HepG2 (cell line): ENCODE data around the gene ADGRV1. TPM values are rescaled to one million over a fixed set of nuclear protein-coding genes. Genes with fewer than 3 reads are reported as not detected.

Experiments used
- AHDC1 ChIP-seq: sonication (generic); formaldehyde crosslinking; IDR thresholded peaks from 2 replicates; pipeline ENCODE4 v1.5.1; 2020; ENCODE audit warnings: mild to moderate bottlenecking, missing genetic modification reagents, borderline replicate concordance
- ATF2 ChIP-seq: sonication (generic); formaldehyde crosslinking; IDR thresholded peaks from 2 replicates; pipeline ENCODE4 v1.4.0; 2020; ENCODE audit warnings: missing genetic modification reagents
- FOSL2 ChIP-seq: sonication (generic); formaldehyde crosslinking; IDR thresholded peaks from 2 replicates; pipeline ENCODE4 v1.4.0; 2020; ENCODE audit warnings: missing genetic modification reagents
- FOXO1 ChIP-seq: sonication (generic); formaldehyde crosslinking; IDR thresholded peaks from 2 replicates; pipeline ENCODE4 v1.4.0; 2020; ENCODE audit warnings: missing genetic modification reagents
- FOXP4 ChIP-seq: sonication (generic); formaldehyde crosslinking; IDR thresholded peaks from 2 replicates; pipeline ENCODE4 v1.4.0; 2020; ENCODE audit warnings: missing genetic modification reagents
- HNF4A ChIP-seq: sonication (generic); formaldehyde crosslinking; IDR thresholded peaks from 2 replicates; pipeline ENCODE4 v1.4.0; 2020; ENCODE audit warnings: missing genetic modification reagents
- KDM1A ChIP-seq: IDR thresholded peaks from 2 replicates; pipeline ENCODE4 v1.6.1; 2016; ENCODE audit warnings: missing compliant biosample characterization
- MXI1 ChIP-seq: IDR thresholded peaks from 3 replicates; pipeline ENCODE4 v1.6.1; 2012; ENCODE audit warnings: low read depth, low read length, inconsistent platforms, borderline replicate concordance
- NCOR1 ChIP-seq: fragments of 200-600 bp; sonication (generic); IDR thresholded peaks from 2 replicates; pipeline ENCODE4 v1.7.0; 2017; ENCODE audit warnings: antibody characterized with exemption, low read length, borderline replicate concordance
- NONO ChIP-seq, 2 experiments: fragments of 450-650 bp in 1 of 2; sonication (generic) in 1 of 2; formaldehyde crosslinking in 1 of 2; IDR thresholded peaks in 1 of 2; conservative IDR thresholded peaks in 1 of 2; 2 replicates each; pipeline versions ENCODE4 v1.6.1 to v1.8.0; 2017 to 2022; ENCODE audit warnings: mild to moderate bottlenecking in 1 of 2, missing genetic modification reagents in 1 of 2, moderate library complexity in 1 of 2
- NR2F6 ChIP-seq, 2 experiments: IDR thresholded peaks; 2 replicates each; pipeline ENCODE4 v1.6.1; 2016; ENCODE audit warnings: antibody characterized with exemption in 1 of 2, mild to moderate bottlenecking in 1 of 2
- RARA ChIP-seq: IDR thresholded peaks from 2 replicates; pipeline ENCODE4 v1.6.1; 2016; ENCODE audit warnings: missing genetic modification reagents, missing compliant biosample characterization
- RXRB ChIP-seq: IDR thresholded peaks from 2 replicates; pipeline ENCODE4 v1.6.1; 2016; ENCODE audit warnings: borderline replicate concordance, missing genetic modification reagents, missing compliant biosample characterization
- ZBTB25 ChIP-seq: IDR thresholded peaks from 2 replicates; pipeline ENCODE4 v1.6.1; 2018; ENCODE audit warnings: missing genetic modification reagents
- ZBTB26 ChIP-seq: IDR thresholded peaks from 2 replicates; pipeline ENCODE4 v1.6.1; 2016; ENCODE audit warnings: missing compliant biosample characterization, missing genetic modification reagents, borderline replicate concordance
- ZNF441 ChIP-seq: sonication (generic); formaldehyde crosslinking; IDR thresholded peaks from 2 replicates; pipeline ENCODE4 v1.7.0; 2021; ENCODE audit warnings: missing genetic modification reagents, borderline replicate concordance
- polyA plus RNA-seq, 8 experiments: library from polyadenylated mRNA; depleted of rRNA in 3 of 8; stranded (reverse) in 7 of 8; unstranded in 1 of 8; fragments of >200 nt; fragmentation: Illumina TruSeq in 4 of 8; extraction: Trizol in 4 of 8; gene quantifications; 2 replicates each; pipeline versions ENCODE4 v1.2.1 to v1.2.3, GENCODE V29; 2011 to 2016; ENCODE audit warnings: low read depth in 4 of 8, missing spikeins in 1 of 8, mixed read lengths in 1 of 8; ENCODE audit not compliant: insufficient read depth in 1 of 8
- total RNA-seq, 5 experiments: library from RNA; depleted of rRNA; stranded (reverse); fragments of >200 nt; fragmentation: Illumina TruSeq; extraction: Trizol; gene quantifications; 2 replicates each; pipeline ENCODE4 v1.2.3, GENCODE V29; 2016; ENCODE audit warnings: low read depth in 1 of 5

The ADGRV1 gene
- total and polyA plus RNA-seq, 2 of the 13 experiments (the other 11 are each of a cell fraction or from before 2014, with no cell fraction given): 1.7 to 3.9 TPM

- TF ChIP-seq HNF4A (CRISPR knock-in tag): peak; percentile 91
- TF ChIP-seq RARA (CRISPR knock-in tag): peak; percentile 62
- TF ChIP-seq NR2F6 (IDR thresholded peaks at IDR 0.05): peak; percentile 26; the same call in 1 of the 2 replicates
- TF ChIP-seq NR2F6 (CRISPR knock-in tag; IDR thresholded peaks at IDR 0.05): 0 out of 2 replicates have a peak, but pooled peaks have one; percentile 15
- no peak for TF ChIP-seq ZNF441 (CRISPR knock-in tag)
- TF ChIP-seq FOXP4 (CRISPR knock-in tag): peak; percentile 86
- TF ChIP-seq FOSL2 (CRISPR knock-in tag): peak; percentile 68
- TF ChIP-seq NCOR1: peak; percentile 42; the same call in 1 of the 2 replicates
- TF ChIP-seq MXI1: no peak; the same call in 2 of the 3 replicates
- peak; percentile 86 for TF ChIP-seq FOXO1
- TF ChIP-seq AHDC1 (CRISPR knock-in tag): peak; percentile 90; the same call in 1 of the 2 replicates
- TF ChIP-seq ATF2 (CRISPR knock-in tag): 0 out of 2 replicates have a peak, but pooled peaks have one; percentile 11
- TF ChIP-seq RXRB (CRISPR knock-in tag): peak; percentile 47; the same call in 1 of the 2 replicates
- peak; percentile 15; the same call in 1 of the 2 replicates for TF ChIP-seq ZBTB25 (CRISPR knock-in tag)
- no peak for TF ChIP-seq NONO (IDR thresholded peaks at IDR 0.05)
- no peak for TF ChIP-seq NONO (CRISPR knock-in tag; conservative IDR thresholded peaks at IDR 0.05)
- peak; percentile 95 for TF ChIP-seq ZBTB26 (CRISPR knock-in tag)
- 0 out of 2 replicates have a peak, but pooled peaks have one; percentile 13 for TF ChIP-seq KDM1A
Measured at GRCh38 chr5:90866915-90867731, 308.5 kb downstream of the ADGRV1 start (continued).
